Activated CD4-positive, CD25-positive, alpha-beta regulatory T cell treated with anti-CD3 and anti-CD28 coated beads, Interleukin-2, amount 50 U/mL, for 72 hours (primary cell): ENCODE data around the gene SLC25A1.
"Not testable (repeated sequence)": the region's sequence is repeated elsewhere in the genome, so short reads cannot be mapped to it uniquely, and the experiment has no call there.

Source experiments
- DNase-seq: peaks from one replicate; pipeline ENCODE4 v3.0.0; 2021

The SLC25A1 gene

GRCh38 chr22:19158649-19159048 is 19.9 kb downstream of the SLC25A1 start:
- not testable (repeated sequence) for DNase-seq

GRCh38 chr22:19156109-19156508 is 22.4 kb downstream of the SLC25A1 start:
- DNase-seq = not testable (repeated sequence)

- no peak for DNase-seq
Observed at GRCh38 chr22:19152942-19153883, 25.3 kb downstream of the SLC25A1 start.

GRCh38 chr22:19151329-19152191 is 27.0 kb downstream of the SLC25A1 start:
- no peak for DNase-seq

GRCh38 chr22:19150482-19151328 is 27.8 kb downstream of the SLC25A1 start:
- no peak for DNase-seq

GRCh38 chr22:19149991-19150390 is 28.5 kb downstream of the SLC25A1 start, which contains the start of gene GSC2:
TSS of gene GSC2 (minus strand) at chr22:19150292. CDS start at chr22:19150283, 9 bp downstream.
- DNase-seq = no peak

GRCh38 chr22:19149047-19149883 is 29.3 kb downstream of the SLC25A1 start:
- DNase-seq = peak; percentile 53

- no peak for DNase-seq
Observed at GRCh38 chr22:19148417-19149046, 30.0 kb downstream of the SLC25A1 start.

- no peak for DNase-seq
Observed at GRCh38 chr22:19147195-19147780, 31.2 kb downstream of the SLC25A1 start.

GRCh38 chr22:19146215-19146968 is 32.1 kb downstream of the SLC25A1 start:
- DNase-seq = no peak

- no peak for DNase-seq
Observed at GRCh38 chr22:19143967-19144400, 34.6 kb downstream of the SLC25A1 start.

GRCh38 chr22:19143212-19143611 is 35.3 kb downstream of the SLC25A1 start:
- DNase-seq = no peak

GRCh38 chr22:19142394-19142793 is 36.1 kb downstream of the SLC25A1 start:
- DNase-seq = no peak

GRCh38 chr22:19139974-19140373 is 38.6 kb downstream of the SLC25A1 start:
- no peak for DNase-seq

- DNase-seq = no peak
Observed at GRCh38 chr22:19139001-19139356, 39.6 kb downstream of the SLC25A1 start.

- no peak for DNase-seq
Observed at GRCh38 chr22:19138217-19139000, 40.1 kb downstream of the SLC25A1 start.

- DNase-seq = no peak
Observed at GRCh38 chr22:19137384-19138216, 40.9 kb downstream of the SLC25A1 start.

GRCh38 chr22:19136915-19137314 is 41.6 kb downstream of the SLC25A1 start:
- DNase-seq = no peak
